Stimulated activated CD4-positive, alpha-beta T cell treated with anti-CD3 and anti-CD28 coated beads, Interleukin-15, amount 100 ng/mL, for 48 hours (primary cell): ENCODE measurements around the gene TMSB4X.
"Not testable (repeated sequence)": the region's sequence is repeated elsewhere in the genome, so short reads cannot be mapped to it uniquely, and the experiment has no call there.

Experiments
- DNase-seq, 2 donors: peaks; one replicate each; pipeline ENCODE4 v3.0.0-alpha.2; 2020; ENCODE audit warnings: low read depth in 2 of 2

The TMSB4X gene

DNA sequence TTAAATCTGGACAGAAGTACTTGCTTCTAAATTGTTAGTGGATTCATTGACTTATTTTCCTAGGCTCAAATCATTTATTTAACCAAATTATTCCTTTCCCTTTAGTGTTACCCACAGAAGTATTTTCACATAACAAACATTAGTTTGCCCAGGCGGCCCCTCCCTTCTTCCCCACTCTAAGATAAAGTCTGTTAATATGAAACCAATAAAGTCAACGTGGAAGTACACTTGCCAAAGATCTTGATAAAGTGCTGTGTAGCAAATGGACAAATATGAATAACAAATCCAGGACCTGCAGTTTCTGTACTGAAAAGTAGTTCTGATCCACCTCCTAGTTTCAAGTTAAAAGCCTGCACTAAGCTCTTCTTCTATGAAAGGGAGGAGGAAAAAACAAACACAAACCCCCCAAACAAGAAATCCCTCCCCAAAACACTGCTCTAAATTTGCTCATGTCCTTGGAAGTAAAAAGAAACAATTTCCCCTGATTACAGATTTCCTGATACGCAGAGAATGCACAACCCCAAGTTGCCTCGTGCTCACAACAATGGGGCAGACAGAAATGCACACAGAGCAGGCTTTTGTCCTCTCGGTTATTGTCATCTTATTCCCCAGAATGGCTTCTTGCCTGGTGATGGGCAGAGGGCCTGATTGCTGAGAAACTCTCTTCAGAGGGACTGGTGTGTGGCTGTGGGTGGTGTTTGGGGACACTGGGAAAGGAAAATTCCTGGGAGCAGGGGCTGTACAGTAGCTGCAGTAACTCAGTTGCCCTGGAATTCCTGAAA is 23.2 kb downstream of the TMSB4X start:
- DNase-seq, result no peak

DNA sequence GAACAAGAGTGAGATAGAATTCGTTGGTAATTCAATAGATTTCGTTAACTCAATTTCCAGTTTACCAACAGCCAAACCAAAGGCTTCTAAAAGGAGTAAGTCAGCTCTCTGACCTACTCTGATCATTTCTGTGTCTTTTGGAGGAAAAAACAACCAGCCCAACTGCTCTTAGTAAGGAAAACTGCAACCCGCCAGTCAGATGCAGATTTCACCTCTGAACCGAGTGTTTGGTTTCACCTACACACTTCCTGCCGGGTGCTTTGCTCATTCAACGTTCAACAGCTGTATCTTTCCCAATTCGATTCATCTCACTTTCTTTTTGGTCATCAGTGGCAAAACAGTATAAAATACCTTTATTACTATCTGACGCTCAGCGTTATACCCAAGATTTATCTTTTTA is 24.5 kb downstream of the TMSB4X start:
- peak in 1 of 2 donors; percentile 47 for DNase-seq

GRCh38 chrX:13000301-13000811 is 25.4 kb downstream of the TMSB4X start:
- DNase-seq, result no peak

- DNase-seq, result no peak
Measured at GRCh38 chrX:13001097-13001496, 26.2 kb downstream of the TMSB4X start.

GRCh38 chrX:13001961-13002671 is 27.2 kb downstream of the TMSB4X start:
- no peak for DNase-seq

DNA sequence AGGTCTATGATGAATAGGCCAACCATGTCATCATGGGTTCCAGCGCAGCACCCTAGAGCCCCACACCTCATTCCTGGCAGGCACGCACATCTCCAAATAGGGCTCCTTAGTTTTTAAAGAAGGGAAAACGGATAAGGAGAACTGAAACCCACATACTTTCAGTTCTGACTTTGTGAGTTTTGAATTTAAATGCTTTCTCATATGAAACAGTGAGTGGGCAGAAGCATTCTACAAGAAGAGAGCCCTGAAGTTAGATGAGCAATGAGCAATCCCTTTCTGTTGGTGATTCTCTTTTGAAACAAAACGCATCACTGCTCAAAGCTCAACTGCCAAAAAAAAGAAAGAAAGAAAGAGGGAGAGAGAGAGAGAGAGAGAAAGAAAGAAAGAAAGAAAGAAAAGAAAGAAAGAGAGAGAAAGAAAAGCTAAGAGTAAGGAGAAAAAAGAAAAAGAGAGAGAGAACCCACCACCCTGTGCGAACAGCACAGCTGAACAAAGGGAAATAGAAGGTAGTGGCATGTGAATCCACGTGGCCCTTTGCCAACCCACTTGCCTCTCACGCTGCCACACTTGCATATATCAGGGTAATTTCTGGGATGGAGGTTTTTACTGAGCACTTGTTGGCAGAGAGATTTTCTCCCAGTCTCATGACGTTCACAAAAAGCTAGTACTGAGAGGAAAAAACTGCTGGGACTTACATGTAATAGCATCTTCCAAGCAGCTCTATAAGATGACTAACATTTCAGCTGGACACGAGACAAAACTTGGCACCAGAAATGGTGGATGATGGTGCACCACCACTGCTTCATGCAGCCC is 31.0 kb downstream of the TMSB4X start:
- no peak for DNase-seq

DNA sequence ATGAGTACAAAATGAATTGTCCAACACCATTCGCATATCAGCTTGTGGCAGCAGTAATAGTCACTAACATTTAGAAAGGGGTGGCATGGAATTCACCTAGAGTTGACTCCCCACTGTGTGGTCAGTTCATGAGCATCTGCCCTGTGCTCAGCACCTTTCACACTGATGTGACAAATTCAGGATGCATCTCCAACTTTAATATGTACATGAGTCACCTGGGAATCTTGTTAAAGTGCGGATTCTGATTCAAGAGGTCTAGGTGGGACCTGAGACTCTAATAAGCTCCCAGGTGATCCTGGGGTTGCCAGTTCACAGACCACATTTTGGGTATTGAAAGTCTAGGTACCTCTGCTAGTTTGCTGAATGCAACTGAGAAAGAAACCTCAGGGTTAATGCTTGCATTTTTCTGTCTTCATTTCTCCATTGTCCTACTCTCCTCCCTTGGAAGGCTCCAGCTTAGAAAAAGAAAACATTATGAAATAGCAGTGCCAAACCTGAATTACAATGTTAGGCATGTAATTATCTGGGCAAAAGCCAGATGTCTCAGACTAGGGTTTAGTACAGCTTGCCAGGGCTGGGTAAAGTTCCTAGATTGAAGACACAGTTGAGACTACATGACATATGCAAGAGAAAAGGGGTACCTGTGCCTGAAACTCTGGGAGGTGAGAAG is 32.7 kb downstream of the TMSB4X start:
- no peak for DNase-seq

GRCh38 chrX:13008189-13008533 is 33.3 kb downstream of the TMSB4X start:
- DNase-seq, result no peak

DNA sequence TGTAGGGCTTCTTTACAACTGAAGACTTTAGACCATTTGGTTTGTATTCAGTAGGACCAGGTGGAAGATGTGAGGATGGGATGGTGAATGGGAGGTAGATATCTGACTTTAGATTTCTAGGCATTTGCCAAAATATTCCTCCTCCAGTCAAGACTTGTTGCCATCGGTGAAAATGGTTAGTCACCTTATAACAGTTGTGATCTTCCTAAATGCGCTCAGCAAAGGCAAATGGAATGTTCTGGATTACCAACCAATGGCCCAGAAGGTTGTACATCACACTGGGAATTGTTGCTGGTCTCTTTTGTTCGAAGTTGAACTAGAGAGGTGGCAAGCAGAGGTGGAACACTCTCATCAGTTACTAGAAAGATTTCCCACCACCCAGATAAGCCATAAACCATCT is 33.9 kb downstream of the TMSB4X start:
- DNase-seq, result no peak

GRCh38 chrX:13009273-13009672 is 34.4 kb downstream of the TMSB4X start:
- no peak for DNase-seq

DNA sequence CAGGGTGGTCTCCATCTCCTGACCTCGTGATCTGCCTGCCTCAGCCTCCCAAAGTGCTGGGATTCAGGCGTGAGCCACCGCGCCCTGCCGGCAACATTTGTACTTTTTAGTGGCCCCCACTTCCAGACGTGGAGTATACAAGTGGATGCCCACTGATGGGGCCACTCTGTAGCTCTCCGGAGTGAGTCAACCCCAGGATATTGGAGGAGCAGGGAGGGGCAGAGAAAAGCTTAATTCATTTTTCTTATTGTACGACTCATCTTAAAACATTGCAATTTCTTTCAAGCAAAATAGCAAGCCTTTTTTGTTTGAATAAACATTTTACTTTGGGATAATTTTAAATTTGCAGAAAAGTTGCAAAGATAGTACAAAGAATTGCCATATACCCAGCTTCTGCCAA is 34.9 kb downstream of the TMSB4X start:
- no peak for DNase-seq

DNA sequence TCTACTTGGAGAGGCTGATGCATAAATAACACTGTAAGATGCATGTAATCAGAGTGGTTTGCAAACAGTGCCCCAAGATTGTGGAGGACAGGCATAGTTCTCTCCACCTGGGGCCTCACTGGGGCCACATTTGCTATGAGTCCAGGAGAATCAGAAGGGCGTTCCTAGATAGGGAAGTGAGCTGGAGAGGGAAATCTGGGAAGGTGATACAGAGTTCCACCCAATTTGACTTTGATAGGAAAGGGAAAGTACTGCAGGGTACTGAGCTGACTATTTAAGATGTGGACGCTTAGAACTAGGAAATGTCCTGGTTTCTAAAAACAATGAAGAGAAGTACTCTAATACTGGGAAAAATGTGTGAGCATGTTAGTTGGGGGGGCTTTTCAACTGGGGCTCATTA is 35.6 kb downstream of the TMSB4X start:
- no peak for DNase-seq

- no peak for DNase-seq
Measured at GRCh38 chrX:13013363-13014110, 38.6 kb downstream of the TMSB4X start.

DNA sequence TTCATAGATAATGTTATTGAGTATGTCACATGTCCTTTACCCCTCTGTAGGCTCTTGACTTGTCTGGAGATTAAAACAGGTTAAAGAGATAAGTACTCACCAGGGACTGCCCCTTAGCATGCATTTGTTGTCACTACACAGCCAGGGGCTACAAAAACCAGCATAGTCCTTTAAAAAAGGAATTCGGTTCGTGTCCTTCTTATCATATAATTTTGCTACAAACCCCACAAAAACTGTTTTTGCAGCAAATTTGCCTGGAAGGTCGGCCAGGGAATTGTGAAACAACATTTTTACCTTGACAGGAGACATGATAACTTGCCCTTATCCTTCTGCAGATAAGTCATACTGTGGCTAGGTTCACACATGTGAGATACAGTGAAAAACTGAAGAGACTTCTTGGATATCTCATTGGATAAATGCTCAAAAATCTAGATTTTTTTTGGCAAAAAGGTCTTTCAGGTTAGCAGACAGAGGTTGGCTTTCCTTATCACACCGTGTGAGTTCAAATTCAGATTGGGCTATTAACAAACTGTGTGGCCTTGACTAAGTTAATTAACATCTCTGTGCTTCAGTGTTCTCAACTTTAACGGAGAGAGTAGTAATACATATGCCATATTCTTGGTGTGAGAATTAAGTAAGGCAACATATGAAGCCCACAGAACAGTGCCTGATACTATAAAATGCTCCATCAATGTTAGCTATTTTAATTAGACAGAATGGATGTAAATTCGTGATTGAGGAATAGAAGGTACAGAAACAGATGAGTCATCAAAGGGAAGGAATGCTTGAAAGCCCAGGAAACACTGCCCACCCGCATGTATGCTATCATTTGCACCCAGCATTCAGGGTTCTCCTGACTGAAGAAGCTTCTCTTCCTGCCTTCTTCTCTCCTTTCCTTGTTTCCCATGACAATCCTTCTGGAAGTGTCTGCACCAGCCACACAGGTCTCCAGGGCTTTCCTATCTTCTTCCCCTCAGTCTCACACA is 39.5 kb downstream of the TMSB4X start:
- no peak for DNase-seq

DNA sequence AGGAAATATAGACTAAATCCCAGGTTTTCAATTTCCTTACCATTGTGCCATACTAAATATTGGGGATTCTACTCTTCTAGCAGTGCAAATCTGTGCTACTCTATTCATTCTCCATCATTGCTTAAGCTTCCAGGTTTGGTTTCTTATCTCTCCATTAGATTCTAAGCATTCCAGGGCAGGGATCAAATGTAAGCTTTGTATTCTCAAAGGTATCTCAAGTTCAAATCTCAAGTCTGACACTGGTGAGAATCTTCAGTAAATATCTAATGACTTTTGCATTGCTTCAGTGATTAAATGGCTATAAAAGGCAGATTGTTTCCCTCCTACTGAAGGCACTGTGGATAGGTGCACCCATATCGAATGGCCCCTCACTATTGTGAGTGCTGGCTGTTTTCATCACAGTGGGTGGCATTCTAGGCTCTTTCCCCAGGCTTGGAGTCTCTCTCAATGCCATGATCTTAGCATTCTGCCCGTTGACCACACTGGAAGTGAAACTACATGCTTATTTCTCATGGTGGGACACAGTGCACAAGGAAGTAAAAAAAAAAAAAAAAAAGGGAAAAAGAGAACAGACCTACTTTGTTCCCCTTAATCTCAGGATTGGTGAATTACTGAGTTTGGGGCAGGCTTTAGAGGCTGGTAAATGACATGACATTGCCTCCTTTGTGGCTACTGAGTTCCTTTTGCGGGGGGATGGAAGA is 40.8 kb downstream of the TMSB4X start:
- DNase-seq, result no peak

DNA sequence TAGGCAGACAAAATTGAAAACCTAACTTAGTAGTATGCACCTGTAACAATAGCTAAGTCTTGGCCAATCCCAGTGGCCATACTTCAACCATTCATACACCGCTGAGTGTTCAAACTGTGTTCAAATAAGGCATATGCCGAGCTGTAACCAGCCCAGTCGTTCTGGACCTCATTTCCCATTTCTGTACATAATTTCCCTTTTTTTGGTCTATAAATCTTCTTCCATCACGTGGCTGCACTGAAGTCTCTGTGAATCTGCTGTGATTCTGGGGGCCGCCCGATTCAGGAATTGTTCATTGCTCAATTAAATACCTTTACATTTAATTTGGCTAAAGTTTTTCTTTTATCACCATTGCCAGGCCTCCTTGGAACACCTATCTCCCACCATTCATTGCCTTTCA is 41.8 kb downstream of the TMSB4X start:
- DNase-seq, result not testable (repeated sequence)

- DNase-seq, result no peak
Measured at GRCh38 chrX:13022926-13023325, 48.0 kb downstream of the TMSB4X start.

DNA sequence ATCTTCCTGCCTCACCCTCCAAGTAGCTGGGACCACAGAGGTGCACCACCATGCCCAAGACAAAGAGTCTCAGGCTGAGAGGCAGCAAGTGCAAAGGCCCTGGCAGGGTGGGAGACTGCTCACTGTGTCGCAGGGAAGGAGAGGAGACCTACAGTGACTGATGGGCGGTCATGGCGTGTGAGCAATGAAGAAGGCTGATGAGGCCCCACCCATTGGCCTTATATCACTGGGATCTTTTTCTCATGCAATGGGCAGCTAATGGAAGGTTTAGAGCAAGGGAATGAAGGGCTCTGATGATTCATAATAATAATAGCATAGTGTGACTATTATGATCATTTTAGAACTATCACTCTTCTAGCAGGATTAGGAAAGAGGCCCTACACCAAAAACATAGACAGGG is 48.7 kb downstream of the TMSB4X start:
- no peak for DNase-seq

DNA sequence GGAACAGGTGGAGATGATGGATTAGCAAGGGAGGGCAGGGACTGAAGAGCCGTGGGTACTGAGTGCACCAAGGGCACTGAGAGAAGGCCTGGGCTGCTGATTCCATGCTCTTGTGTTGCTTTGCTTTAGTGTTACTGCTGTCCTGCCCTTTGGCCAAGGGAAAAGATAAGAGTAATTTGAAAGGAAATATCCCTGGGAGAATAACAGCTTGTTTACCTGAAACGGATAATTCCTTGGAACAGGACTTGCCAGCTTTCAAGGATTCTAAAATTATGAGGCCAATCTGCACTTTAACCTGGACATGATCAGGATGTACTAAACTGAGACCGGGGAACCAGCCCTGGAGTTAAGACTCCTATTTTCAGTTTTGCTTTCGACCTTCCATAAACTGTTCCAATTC is 49.1 kb downstream of the TMSB4X start:
- no peak for DNase-seq
